Measurements from ENCODE around the gene CACNB1.

GRCh38 chr17:39205112-39205526 is 7.7 kb upstream of the CACNB1 start:
- TF ChIP-seq, protein P1, sequence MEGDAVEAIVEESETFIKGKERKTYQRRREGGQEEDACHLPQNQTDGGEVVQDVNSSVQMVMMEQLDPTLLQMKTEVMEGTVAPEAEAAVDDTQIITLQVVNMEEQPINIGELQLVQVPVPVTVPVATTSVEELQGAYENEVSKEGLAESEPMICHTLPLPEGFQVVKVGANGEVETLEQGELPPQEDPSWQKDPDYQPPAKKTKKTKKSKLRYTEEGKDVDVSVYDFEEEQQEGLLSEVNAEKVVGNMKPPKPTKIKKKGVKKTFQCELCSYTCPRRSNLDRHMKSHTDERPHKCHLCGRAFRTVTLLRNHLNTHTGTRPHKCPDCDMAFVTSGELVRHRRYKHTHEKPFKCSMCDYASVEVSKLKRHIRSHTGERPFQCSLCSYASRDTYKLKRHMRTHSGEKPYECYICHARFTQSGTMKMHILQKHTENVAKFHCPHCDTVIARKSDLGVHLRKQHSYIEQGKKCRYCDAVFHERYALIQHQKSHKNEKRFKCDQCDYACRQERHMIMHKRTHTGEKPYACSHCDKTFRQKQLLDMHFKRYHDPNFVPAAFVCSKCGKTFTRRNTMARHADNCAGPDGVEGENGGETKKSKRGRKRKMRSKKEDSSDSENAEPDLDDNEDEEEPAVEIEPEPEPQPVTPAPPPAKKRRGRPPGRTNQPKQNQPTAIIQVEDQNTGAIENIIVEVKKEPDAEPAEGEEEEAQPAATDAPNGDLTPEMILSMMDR (conservative IDR thresholded peaks at IDR 0.05; ENCODE audit: low read depth, low read length) = no peak
- no peak for TF ChIP-seq EZH2 (IDR thresholded peaks at IDR 0.05; ENCODE audit: low read length, unreplicated experiment)
- no peak for TF ChIP-seq EZH2phosphoT487 (IDR thresholded peaks at IDR 0.05; ENCODE audit: borderline replicate concordance, low read length)

Data from PC-3 (cell line).